ENCODE results near the gene CALB2.
"Not testable (repeated sequence)": the region's sequence is repeated elsewhere in the genome, so short reads cannot be mapped to it uniquely, and the experiment has no call there.

CALB2 gene

GRCh38 chr16:71358464-71358998, at the start of gene CALB2:
Gene CALB2, plus strand, starts transcription at chr16:71358723. Its CDS starts 70 bp downstream, at chr16:71358793.
- DNase-seq: peak; percentile 26

DNA sequence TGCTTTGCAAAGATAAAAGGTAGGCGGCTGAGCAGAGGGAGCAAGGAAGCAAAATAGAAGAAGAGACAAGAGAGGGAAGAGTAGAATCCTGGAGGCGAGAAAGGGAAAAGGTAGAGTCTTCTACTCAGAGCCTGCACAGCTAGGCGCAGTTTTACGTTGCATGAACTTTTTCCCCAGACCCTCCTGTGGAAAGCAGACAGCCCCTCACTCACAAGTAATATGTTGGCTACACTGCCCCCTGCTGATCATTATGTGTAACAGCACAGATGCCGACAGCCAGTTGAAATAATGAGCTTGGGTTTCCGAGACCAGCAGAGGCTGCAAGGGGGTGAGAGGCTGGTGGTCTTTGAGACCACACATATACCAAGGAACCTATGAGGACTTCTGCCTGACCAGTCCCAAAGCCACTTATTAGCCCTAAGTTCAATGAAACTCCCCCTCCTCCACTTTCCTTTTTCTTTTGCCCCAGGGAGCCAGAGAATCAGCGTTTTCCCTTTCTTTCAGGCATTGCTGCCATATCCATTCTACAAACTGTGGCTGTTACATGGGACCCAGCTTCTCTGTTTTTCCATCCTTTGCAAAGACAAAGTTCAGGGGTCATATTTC, 46.9 kb upstream of the CALB2 start:
- peak; percentile 49 for DNase-seq

DNA sequence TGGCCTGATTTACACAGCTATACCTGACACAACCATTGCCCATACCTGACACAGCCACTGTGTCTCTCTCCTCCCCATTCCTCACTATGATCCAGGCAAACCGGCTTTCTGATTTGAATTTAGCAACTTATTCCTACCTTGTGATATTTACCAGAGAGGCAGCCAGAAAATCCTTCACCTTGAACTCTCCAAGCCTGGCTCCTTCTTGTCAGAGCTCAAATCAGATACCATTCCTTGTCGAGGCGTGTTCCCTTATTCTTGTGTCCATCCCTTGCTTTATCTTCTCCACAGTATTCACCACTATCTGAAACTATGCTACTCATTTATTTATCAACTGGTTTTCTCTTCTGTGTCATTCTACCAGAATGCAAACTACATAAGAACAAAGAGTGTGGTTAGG, 44.9 kb upstream of the CALB2 start:
- not testable (repeated sequence) for DNase-seq

GRCh38 chr16:71315269-71315668, 43.3 kb upstream of the CALB2 start:
- DNase-seq: no peak

DNA sequence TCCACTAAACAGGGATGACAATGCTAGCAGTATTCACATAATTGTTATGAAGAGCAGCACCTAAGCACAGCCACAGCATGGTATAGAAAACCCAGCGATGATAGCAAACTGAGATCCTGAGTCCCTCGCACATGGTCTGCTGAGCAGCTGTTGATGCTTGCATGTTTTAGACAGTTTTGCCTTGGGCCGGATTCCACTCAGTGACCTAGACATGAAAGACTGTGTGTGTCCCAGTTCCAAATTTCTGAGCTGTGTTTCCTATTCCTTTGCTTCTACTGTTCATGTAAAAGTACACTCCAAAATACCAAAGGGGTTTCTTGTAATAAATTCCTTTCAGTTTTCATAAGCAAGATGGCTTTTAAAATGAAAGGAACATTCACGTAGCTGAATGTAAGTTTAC, 38.5 kb upstream of the CALB2 start:
- DNase-seq: no peak

DNA sequence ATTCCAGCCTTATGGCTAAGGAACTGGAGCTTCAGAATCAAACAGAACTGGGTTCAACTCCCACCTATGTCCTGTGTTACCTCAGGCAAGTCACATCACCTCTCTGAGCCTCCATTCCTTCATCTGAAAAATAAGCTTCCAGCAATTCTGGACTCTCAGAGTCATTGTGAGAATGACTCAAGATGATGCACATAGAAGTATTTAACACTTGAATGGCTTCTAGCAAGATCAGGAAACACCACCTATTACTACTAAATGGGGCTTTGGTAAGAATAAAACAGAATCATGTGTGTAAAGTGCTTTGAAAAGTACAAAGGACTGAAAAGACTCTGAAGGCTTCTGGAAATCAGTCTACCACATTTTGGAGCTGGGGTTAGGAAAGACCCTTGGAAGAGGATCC, 30.8 kb upstream of the CALB2 start:
- no peak for DNase-seq

DNA sequence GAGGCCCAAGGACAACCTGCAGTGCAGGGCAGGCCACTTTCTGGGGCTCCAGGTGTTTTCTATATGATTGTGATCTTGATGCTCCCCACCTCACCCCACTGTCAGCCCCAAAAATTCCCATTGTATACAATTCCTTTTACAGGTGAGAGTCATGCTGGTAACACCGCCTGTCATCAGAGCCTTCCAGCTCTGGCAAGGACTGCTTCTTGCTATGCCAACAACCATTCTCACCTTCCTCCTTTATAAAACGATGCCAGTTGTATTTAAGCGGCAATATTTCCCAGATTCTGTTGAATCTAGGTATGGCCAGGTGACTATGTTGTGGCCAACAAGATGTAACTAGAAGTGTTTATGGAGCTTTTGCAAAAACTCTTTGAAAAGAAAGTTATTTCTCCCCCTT, 30.4 kb upstream of the CALB2 start:
- no peak for DNase-seq

DNA sequence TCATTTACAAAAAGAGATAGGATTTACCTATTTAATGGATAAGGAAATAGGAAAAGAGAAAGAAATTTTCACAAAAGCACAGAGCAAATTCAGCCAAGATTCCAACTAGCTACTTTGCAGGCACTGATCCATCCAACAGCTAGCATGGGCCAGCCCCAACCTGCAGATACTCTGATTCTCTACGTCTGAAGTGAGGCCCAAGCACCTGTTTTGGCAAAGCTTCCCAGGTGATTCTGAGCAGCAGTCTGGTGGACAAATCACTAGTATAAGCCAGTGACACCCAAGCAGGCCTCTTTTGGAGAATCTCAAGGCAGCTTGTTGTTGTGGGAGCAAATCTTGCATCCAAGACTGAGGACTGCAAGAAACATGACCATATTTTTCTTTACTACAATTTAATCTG, 20.9 kb upstream of the CALB2 start:
- DNase-seq: no peak

DNA sequence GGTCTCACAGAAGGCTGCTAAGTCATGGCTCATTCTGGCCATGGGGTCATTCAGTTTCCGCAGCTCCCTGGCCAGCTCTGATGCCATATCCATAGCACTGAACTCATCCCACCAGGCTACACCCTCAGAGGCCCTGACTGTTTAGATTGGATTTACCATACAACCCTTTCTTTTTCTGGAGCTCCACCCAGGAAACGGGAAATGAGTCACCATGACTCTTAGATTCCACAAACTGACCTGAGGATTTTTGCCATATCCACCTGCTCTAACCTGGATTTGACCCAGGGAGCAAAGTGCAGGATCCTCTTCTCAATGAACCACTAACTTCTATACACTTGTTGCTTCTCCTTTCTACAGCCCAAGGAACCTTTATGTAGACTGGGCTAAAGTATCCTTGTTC, 20.3 kb upstream of the CALB2 start:
- no peak for DNase-seq

DNA sequence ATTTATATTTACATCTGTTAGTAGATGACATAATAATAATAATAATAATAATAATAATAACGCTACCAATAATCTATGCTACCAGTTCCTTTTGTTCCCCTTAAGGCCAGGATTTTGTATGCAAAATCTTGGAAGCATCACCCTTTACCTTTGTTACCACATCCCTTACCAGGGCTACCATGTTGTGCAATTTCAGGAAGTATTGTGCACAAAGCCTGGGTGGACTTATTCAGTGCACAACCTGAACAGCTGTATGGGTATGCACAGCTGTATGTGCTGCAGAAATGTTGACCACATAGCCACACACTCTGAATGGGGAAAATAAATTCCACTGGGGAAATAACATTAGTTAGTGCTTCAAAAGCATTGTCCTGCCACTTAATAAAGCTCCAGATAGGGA, 19.9 kb upstream of the CALB2 start:
- no peak for DNase-seq

DNA sequence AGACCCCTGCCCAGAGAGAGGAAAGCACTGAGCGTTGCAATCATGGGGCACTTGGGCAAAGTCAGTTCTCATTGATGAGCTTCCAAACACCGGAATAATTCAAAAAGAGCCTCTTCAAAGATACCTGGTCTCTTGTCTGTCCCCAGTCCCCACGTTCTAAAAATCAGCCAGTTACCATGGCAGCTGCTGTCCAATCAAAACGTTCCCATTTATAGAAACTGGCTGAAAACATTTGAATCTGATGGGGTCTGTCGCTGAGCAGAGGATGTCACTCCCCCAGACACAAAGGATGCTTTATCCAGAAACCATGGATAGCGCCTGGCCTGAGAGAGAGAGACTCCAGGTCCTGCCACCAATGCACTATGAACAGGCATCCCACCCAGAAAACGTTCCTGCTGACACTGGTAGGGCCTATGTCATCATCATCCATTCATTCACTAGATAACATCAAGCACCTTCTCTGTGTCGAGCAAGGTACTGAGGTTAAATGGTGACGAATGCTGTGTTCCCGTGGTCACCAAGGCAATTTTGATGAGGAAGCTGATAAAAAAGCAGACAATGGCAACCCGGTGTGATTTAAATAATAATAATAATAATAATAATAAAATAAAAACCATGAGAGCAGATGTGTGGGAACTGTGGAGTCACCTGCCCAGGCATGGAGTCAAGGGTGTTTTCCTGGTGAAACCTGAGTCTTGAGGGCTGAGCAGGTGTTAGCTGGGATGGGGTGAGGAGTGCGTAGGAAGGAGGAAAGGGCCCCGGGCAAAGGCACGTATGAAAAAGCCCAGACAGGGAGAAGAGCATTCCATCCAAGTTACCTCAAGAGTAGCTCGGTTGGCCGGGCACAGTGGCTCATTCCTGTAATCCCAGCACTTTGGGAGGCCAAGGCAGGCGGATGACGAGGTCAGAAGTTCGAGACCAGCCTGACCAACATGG, 19.0 kb upstream of the CALB2 start:
- no peak for DNase-seq

DNA sequence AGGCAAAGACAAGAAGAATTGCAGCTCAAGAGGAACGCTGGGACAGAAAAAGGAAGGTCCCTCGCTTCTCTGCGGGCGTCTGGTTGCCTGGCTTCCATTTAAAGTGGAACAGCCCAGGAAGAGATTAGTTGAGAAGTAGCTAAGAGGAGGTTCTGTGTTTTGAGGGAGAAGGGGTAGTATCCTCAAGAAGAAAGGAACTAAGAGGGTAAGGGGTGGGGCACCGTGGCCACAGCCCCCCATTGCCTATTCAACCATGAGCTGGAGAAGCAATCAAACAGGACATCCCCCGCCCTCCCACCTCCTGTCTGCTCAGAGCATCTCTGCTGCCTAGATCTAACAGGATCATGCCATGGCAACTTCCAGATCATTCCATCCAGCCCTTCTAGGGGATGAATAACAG, 18.1 kb upstream of the CALB2 start:
- no peak for DNase-seq

DNA sequence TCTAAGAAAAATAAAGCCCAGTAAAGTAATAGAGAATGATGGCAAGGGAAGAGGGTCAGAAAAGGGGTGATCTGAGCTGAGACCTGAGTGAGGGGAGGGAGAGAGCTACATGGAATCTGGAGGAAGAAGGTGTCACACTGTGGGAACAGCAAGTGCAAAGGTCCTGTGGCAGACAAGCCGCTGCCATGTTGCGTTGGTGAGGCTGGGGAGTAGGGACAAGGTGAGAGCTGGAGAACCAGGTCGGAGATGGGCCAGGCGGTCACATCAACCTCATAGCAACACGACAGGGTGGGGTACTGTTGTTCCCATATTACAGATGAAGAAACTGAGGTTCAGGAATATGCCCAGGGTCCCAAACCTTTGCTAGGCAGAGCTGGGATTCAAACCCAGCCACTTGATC, 16.6 kb upstream of the CALB2 start:
- DNase-seq: no peak

- no peak for DNase-seq
Observed at GRCh38 chr16:71343078-71343477, 15.4 kb upstream of the CALB2 start.

DNA sequence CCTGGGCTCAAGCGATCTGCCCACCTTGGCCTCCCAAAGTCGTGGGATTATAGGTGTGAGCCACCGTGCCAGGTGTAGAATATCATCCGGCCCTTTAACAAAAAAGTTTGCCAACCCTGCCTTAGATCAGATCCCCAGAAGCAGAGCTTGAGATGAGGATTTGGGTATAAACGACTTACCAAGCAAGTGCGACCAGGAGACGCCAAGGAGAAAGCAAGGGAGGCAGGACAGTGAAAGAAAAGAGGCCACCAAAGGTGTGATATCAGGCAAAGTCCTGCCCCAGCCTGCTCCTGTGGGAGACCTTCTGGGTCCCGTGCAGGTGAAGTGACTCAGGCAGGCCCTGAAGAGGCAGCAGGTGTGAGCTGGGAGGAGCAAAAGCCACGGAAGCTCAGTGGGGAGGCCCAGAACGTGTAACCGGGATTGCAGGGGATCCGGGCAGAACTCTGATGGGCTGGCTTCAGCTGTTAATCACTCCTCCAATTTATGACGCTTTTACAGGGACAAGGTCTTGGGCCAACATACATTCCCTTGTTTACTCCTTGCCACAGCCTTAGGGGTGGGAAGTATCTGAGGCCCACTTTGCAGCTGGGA, 14.1 kb upstream of the CALB2 start:
- no peak for DNase-seq

- DNase-seq: no peak
Observed at GRCh38 chr16:71345031-71345430, 13.5 kb upstream of the CALB2 start.

- no peak for DNase-seq
Observed at GRCh38 chr16:71347146-71347545, 11.4 kb upstream of the CALB2 start.

- no peak for DNase-seq
Observed at GRCh38 chr16:71348262-71349085, 10.0 kb upstream of the CALB2 start.

DNA sequence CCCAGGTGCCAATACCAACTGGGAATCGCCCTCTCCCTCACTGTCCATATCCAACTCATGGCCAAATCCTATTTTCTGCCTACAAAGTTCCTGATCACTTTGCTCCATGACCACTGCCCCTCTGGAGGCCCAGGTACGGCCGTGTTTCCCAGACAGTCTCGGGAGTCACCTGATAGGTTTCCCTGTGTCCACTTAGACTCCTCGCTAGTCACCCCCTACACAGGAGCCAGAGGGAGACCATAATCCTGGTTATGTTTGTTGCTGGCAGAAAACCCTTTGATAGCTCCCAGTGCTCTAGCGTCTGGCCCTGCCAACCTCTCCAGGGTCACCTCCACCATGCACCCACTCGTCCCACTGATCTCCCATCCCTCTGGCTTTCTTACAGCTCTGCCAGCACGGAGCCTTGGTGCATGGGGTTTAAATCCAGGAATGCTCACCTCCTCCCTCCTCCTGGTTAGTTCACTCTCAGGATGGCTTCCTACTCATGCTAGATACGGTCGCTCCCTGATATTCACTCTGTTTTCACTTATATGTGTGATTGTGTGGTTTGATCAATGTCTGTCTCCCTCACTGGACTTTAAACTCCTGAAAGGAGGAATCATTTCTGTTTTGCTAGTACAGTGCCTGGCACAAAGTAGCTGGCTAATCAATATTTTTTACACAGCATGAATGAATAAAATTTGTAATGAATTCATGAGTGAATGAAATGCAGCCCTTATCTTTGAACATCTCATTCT, 7.5 kb upstream of the CALB2 start:
- no peak for DNase-seq

- DNase-seq: no peak
Observed at GRCh38 chr16:71351558-71351901, 7.0 kb upstream of the CALB2 start.

GRCh38 chr16:71352466-71352865, 6.1 kb upstream of the CALB2 start:
- DNase-seq: no peak

DNA sequence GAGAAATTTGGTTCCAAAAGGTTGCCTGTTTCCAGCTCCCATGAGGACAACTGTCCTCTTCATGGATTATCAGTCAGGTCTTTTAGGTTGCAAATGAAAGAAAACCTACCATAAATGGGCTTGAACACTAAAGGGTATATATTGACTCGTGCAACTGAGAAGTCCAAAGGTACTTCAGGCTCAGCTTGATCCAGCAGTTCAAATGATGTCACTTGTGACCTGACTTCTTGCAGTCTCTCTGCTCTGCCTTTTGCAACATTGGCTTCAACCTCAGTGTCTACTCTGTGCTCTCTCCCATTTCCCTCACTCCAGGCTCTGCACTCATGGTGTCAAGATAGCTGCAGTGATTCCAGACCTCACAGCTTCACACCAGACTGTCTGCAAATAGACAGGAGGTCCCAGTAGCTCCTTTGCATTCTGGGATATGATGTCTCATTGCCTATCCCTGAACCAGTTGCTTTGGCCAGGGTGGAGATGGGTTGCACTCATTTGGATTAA, 5.5 kb upstream of the CALB2 start:
- no peak for DNase-seq
